K562 (cell line): ENCODE results near the gene HOPX. TPM values are rescaled to one million over a fixed set of nuclear protein-coding genes. Genes with fewer than 3 reads are reported as not detected.

Experiments
- ATAC-seq: fragments of 200-7000 bp; cut with Tn5 transposase; 3 replicates; pipeline ENCODE4 v1.9.1; 2020; ENCODE audit warnings: moderate library complexity
- Bru-seq: library from RNA; stranded (reverse); fragments of 400-500 nt; gene quantifications from one replicate; lab custom pipeline; 2021; lab: Mats Ljungman, UMichigan
- BruChase-seq, 2 experiments: library from RNA; stranded (reverse); fragments of 400-500 nt; gene quantifications; one replicate each; lab custom pipeline; 2021; lab: Mats Ljungman, UMichigan
- BruUV-seq: library from RNA; stranded (reverse); fragments of 400-500 nt; replicated peaks from 2 replicates; lab custom pipeline; 2021; lab: Mats Ljungman, UMichigan
- CTCF ChIA-PET: fragments of 300-600 bp; formaldehyde crosslinking; extraction: SDS; loops from one replicate; lab custom pipeline; 2021; ENCODE audit warnings: low intra/inter-chr PET ratio; lab: Yijun Ruan, JAX
- POLR2A ChIA-PET: fragments of 300-600, 350-650 bp; sonication (Branson Sonifier 250); formaldehyde crosslinking; extraction: SDS; loops from one replicate; lab custom pipeline; 2021; ENCODE audit warnings: antibody characterized with exemption, inconsistent platforms; lab: Yijun Ruan, JAX
- DNase-seq, 4 experiments: peaks; one replicate each; pipeline versions ENCODE4 v3.0.0 to v3.0.0-alpha.2; 2011 to 2018; ENCODE audit warnings: low spot score in 3 of 4, mixed read lengths in 3 of 4; ENCODE audit errors: extremely low read depth in 1 of 4
- FAIRE-seq: peaks from 2 replicates; lab custom pipeline; 2011; peaks lifted over from hg19 to GRCh38; lab: Jason Lieb, UNC
- H2AFZ ChIP-seq: 2 replicates; pipeline ENCODE4 v1.6.0; 2011; ENCODE audit warnings: low read depth, low read length, control low read depth, inconsistent platforms
- H3K27ac ChIP-seq: fragments of 200-600 bp; 3 replicates; pipeline ENCODE4 v1.8.0; 2011; ENCODE audit warnings: low read depth, mild to moderate bottlenecking, control low read depth, inconsistent platforms, low read length, moderate library complexity, mixed read lengths; ENCODE audit errors: extremely low read depth
- H3K27me3 ChIP-seq, 2 experiments: fragments of 300-600 bp in 1 of 2; 2 replicates in 1 of 2; 3 replicates in 1 of 2; pipeline versions ENCODE4 v1.6.0 to v1.8.0; 2011; ENCODE audit warnings: inconsistent platforms in 2 of 2, low read length in 2 of 2, mild to moderate bottlenecking in 1 of 2, mixed read lengths in 1 of 2, moderate library complexity in 1 of 2; ENCODE audit not compliant: control insufficient read depth in 2 of 2, insufficient read depth in 2 of 2
- H3K36me3 ChIP-seq: fragments of 300-600 bp; 3 replicates; pipeline ENCODE4 v1.8.0; 2011; ENCODE audit warnings: mild to moderate bottlenecking, low read length, inconsistent platforms; ENCODE audit not compliant: control insufficient read depth, insufficient read depth
- H3K4me1 ChIP-seq, 2 experiments: fragments of 200-600 bp in 1 of 2; replicated peaks in 1 of 2; 2 replicates in 1 of 2; 3 replicates in 1 of 2; pipeline versions ENCODE4 v1.5.1 to v1.8.0; 2011; ENCODE audit warnings: inconsistent platforms in 2 of 2, low read length in 2 of 2, mild to moderate bottlenecking in 1 of 2, mixed read lengths in 1 of 2, moderate library complexity in 1 of 2; ENCODE audit not compliant: control insufficient read depth in 2 of 2, insufficient read depth in 2 of 2
- H3K4me2 ChIP-seq: 2 replicates; pipeline ENCODE4 v1.6.1; 2011; ENCODE audit warnings: low read length, control low read depth, inconsistent platforms, mixed read lengths; ENCODE audit not compliant: insufficient read depth
- H3K4me3 ChIP-seq: fragments of 200-600 bp; sonication (generic), shearing (Covaris generic); 2 replicates; pipeline ENCODE4 v1.5.1; 2016; ENCODE audit warnings: control low read depth, inconsistent platforms
- H3K79me2 ChIP-seq: fragments of 200-600 bp; 3 replicates; pipeline ENCODE4 v1.8.0; 2011; ENCODE audit warnings: low read length, inconsistent platforms; ENCODE audit not compliant: control insufficient read depth, insufficient read depth
- H3K9ac ChIP-seq, 2 experiments: 2 replicates each; pipeline versions ENCODE4 v1.6.0 to v1.6.1; 2011; ENCODE audit warnings: low read depth in 2 of 2, low read length in 2 of 2, control low read depth in 1 of 2, inconsistent platforms in 1 of 2, mild to moderate bottlenecking in 1 of 2, mixed read lengths in 1 of 2; ENCODE audit not compliant: insufficient read depth in 1 of 2
- H3K9me1 ChIP-seq: one replicate; pipeline ENCODE4 v1.6.0; 2011; ENCODE audit warnings: inconsistent platforms, mild to moderate bottlenecking, low read length, moderate library complexity; ENCODE audit not compliant: control insufficient read depth, insufficient read depth
- H3K9me3 ChIP-seq: replicated peaks from 2 replicates; pipeline ENCODE4 v1.5.1; 2011; ENCODE audit warnings: low read depth, low read length, inconsistent platforms; ENCODE audit not compliant: control insufficient read depth, insufficient read depth
- H4K20me1 ChIP-seq: replicated peaks from 2 replicates; pipeline ENCODE4 v1.6.1; 2011; ENCODE audit warnings: low read length, inconsistent platforms, mixed read lengths; ENCODE audit not compliant: control insufficient read depth, insufficient read depth
- BACH1 ChIP-seq: fragments of 200-800 bp; sonication (Bioruptor generic); IDR thresholded peaks from 2 replicates; pipeline ENCODE4 v1.6.1; 2016; ENCODE audit warnings: missing genetic modification characterization, missing compliant biosample characterization
- L3MBTL2 ChIP-seq: fragments of 450-650 bp; IDR thresholded peaks from 2 replicates; pipeline ENCODE4 v1.6.1; 2016; ENCODE audit warnings: mild to moderate bottlenecking, moderate library complexity
- SMARCC2 ChIP-seq: fragments of 450-650 bp; IDR thresholded peaks from 2 replicates; pipeline ENCODE4 v1.6.1; 2017; ENCODE audit warnings: antibody characterized with exemption, moderate library complexity, mild to moderate bottlenecking, low read depth
- XRCC4 ChIP-seq: IDR thresholded peaks from one replicate; pipeline ENCODE4 v1.6.1; 2011; ENCODE audit not compliant: insufficient read depth, insufficient read length; ENCODE audit errors: extremely low read depth
- ZBTB7A ChIP-seq: IDR thresholded peaks from 2 replicates; pipeline ENCODE4 v1.6.1; 2011; ENCODE audit warnings: low read depth, mild to moderate bottlenecking, low read length, moderate library complexity, borderline replicate concordance; ENCODE audit not compliant: control insufficient read depth
- ZNF133 ChIP-seq: fragments of 250-450 bp; sonication (Bioruptor Pico); IDR thresholded peaks from 2 replicates; pipeline ENCODE4 v1.4.0; 2020; ENCODE audit warnings: mild to moderate bottlenecking
- ZNF445 ChIP-seq: fragments of 250-450 bp; sonication (Bioruptor Pico); IDR thresholded peaks from 2 replicates; pipeline ENCODE4 v1.4.0; 2020; ENCODE audit warnings: low read depth, mild to moderate bottlenecking, moderate library complexity
- ZNF780A ChIP-seq: fragments of 250-450 bp; sonication (Bioruptor Pico); IDR thresholded peaks from 2 replicates; pipeline ENCODE4 v1.5.0; 2021; ENCODE audit warnings: mild to moderate bottlenecking
- WGBS: fragments of 100-300 bp; shearing (Covaris generic); methylation state at CpG from one replicate; pipeline ENCODE4 v1.1.6; 2016; ENCODE audit warnings: low coverage, mixed read lengths; ENCODE audit not compliant: insufficient coverage; ENCODE audit errors: missing lambda C conversion rate; 5-methylcytosine and 5-hydroxymethylcytosine counted together
- in situ Hi-C: fragments of 300-500 bp; cut with MboI; formaldehyde crosslinking; loops from 4 replicates; pipeline ENCODE4 v1.15.0; 2018; ENCODE audit warnings: inconsistent platforms, mixed read lengths
- intact Hi-C: fragments of 100-400 bp; cut with micrococcal nuclease; formaldehyde crosslinking; loops from 2 replicates; pipeline ENCODE4 v1.14.2; 2022
- long read RNA-seq, 3 experiments: library from polyadenylated mRNA in 2 of 3; library from RNA in 1 of 3; unstranded in 2 of 3; stranded (forward) in 1 of 3; transcript quantifications; one replicate each; pipeline ENCODE4 v2.0.0, GENCODE V29; 2019 to 2022
- polyA minus RNA-seq, 3 experiments: library from RNA; depleted of rRNA, polyadenylated mRNA; stranded (reverse); fragments of >200 nt; gene quantifications; 2 replicates each; pipeline ENCODE4 v1.2.3, GENCODE V29; 2011
- polyA plus RNA-seq, 8 experiments: library from polyadenylated mRNA; depleted of rRNA in 4 of 8; stranded (reverse) in 5 of 8; unstranded in 3 of 8; fragments of >200 nt; fragmentation: Nextera tagmentation in 2 of 8; fragmentation: Illumina TruSeq in 1 of 8; extraction: Ambion mirVana in 2 of 8; extraction: Trizol in 1 of 8; gene quantifications; 2 replicates each; pipeline versions ENCODE4 v1.2.1 to v1.2.3, GENCODE V29; 2011 to 2014; ENCODE audit warnings: inconsistent platforms in 1 of 8, missing spikeins in 1 of 8
- total RNA-seq, 7 experiments: library from RNA; depleted of rRNA in 6 of 7; stranded (reverse); fragments of >200 nt in 6 of 7; fragmentation: Illumina TruSeq in 2 of 7; extraction: Trizol in 2 of 7; gene quantifications; 2 replicates each; pipeline versions ENCODE4 v1.2.1 to v1.2.3, GENCODE V29; 2011 to 2021; ENCODE audit warnings: low replicate concordance in 1 of 7
- TF ChIP-seq, protein P1 (sequence below), 2 experiments: fragments of 450-650 bp in 1 of 2; sonication (generic) in 1 of 2; formaldehyde crosslinking; conservative IDR thresholded peaks; 2 replicates each; pipeline versions ENCODE4 v1.4.0 to v1.8.1; 2020 to 2022; ENCODE audit warnings: mild to moderate bottlenecking in 1 of 2, missing genetic modification reagents in 1 of 2
- TF ChIP-seq, protein P2 (sequence below): fragments of 450-650 bp; IDR thresholded peaks from 2 replicates; pipeline ENCODE4 v1.6.1; 2016; ENCODE audit warnings: mild to moderate bottlenecking
- TF ChIP-seq, protein P3 (sequence below): fragments of 250-450 bp; sonication (Bioruptor Pico); IDR thresholded peaks from 2 replicates; pipeline ENCODE4 v1.9.0; 2021; ENCODE audit warnings: mild to moderate bottlenecking

Gene HOPX, protein sequence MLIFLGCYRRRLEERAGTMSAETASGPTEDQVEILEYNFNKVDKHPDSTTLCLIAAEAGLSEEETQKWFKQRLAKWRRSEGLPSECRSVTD
- not detected in 2 replicates for total RNA-seq (2011; cell fraction: chromatin; rRNA removed; ENCODE audit: low replicate concordance)
- total RNA-seq (2011; cell fraction: nucleolus; rRNA removed): not detected in 2 replicates
- total RNA-seq (2011; cell fraction: nucleoplasm; rRNA removed): not detected in 2 replicates
- total RNA-seq (2014; rRNA removed) (not detected in 2 replicates), total RNA-seq (2014; rRNA removed; fragmentation: Illumina TruSeq; extraction: Trizol) (not detected in 2 replicates), total RNA-seq (2015; rRNA removed; fragmentation: Illumina TruSeq; extraction: Trizol) (not detected in 2 replicates), total RNA-seq (2021) (0.24 and 0.27 TPM in 2 replicates), polyA plus RNA-seq (2011; rRNA removed) (not detected in 2 replicates), polyA plus RNA-seq (2014; fragmentation: Illumina TruSeq; extraction: Trizol) (not detected in 2 replicates), polyA plus RNA-seq (2014; fragmentation: Nextera tagmentation; extraction: Ambion mirVana) (not detected), polyA plus RNA-seq (2014; rRNA removed) (not detected in 2 replicates), polyA minus RNA-seq (2011; rRNA and poly(A)+ RNA removed) (not detected in 2 replicates), Bru-seq, nascent RNA (not detected), BruChase-seq, experiment 1, labeled RNA remaining after a 2-hour chase (not detected), BruChase-seq, experiment 2, labeled RNA remaining after a 6-hour chase (not detected)
- polyA plus RNA-seq (2011; cell fraction: cytosol; rRNA removed): not detected in 2 replicates
- polyA plus RNA-seq (2011; cell fraction: nucleus; rRNA removed): not detected in 2 replicates
- not detected in 2 replicates for polyA plus RNA-seq (2012)
- not detected in 2 replicates for polyA minus RNA-seq (2011; cell fraction: cytosol; rRNA and poly(A)+ RNA removed)
- not detected in 2 replicates for polyA minus RNA-seq (2011; cell fraction: nucleus; rRNA and poly(A)+ RNA removed)
- long read RNA-seq, experiment 1: 0 reads
- long read RNA-seq, experiment 2: 0 reads
- long read RNA-seq, experiment 3: 0 reads

DNA sequence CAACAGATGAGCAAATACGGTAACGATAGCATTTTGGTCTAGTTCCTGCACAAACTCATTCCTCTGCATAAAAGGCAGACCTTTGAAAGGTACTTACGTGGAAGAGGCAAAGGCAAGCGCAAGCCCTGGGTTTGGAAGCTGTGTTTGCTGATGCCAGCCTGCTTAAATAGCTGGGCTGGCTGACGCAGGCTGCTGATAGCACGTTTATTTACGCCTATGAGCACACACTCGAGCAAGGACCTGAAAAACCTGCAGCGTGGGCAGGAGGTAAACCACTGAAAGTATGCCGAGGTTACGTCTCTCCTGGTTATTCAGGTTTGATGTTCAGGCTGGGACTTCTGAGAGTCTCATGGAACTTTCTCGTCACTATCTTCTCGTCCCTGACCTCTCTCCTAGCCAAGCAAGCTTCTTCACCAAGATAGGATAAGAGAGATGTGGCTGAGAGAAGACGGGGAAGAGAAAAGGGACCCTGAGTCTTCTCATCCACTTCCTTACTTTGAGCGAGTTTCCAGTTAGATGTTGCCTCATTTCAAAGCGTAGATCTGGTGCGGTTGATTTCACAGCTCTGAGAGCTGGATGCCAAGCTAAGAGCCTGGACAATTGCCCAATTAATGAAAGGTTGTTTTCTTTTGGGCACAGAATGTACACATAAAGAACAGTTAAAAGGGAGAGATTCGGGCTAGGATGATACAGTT is at the start of gene HOPX:
HOPX (minus strand) TSS at position 139 of the 695 bp plus-strand sequence. CDS start 23,480 bp downstream, outside the sequence.
- CTCF ChIA-PET: no interaction called here
- no peak within 1 kb of the TSS for H3K9ac ChIP-seq
- under 1% methylated on average over 18 of the region's 18 CpGs for WGBS
- no peaks in the 10 kb centered on the region for H3K4me1 ChIP-seq
- no peaks in the 10 kb centered on the region for H3K9me3 ChIP-seq
- no peak within 1 kb of the TSS for H2AFZ ChIP-seq
- no peak within 1 kb of the TSS for H3K27ac ChIP-seq
- in situ Hi-C loops (no loop called here), intact Hi-C loops (no loop called here)
- no peak within 1 kb of the TSS for H3K4me3 ChIP-seq
- no peaks in the 10 kb centered on the region; the same call in 1 of the 2 replicates for H4K20me1 ChIP-seq
- DNase-seq: no peak
- no peak for ATAC-seq
- H3K9me1 ChIP-seq: no peaks in the 10 kb centered on the region
- H3K79me2 ChIP-seq: no peaks in the 10 kb centered on the region
- no peak for FAIRE-seq
- POLR2A ChIA-PET: interaction anchor here (1.2 kb wide), 1 partner anchor 407 kb away, joined by 3 read pairs; no protein-coding TSS in a partner anchor
- H3K27me3 ChIP-seq: peaks cover 4 to 6% of the 10 kb centered on the region in 2 experiments; a peak in 4 of 5 replicates
- TF ChIP-seq, protein P1, sequence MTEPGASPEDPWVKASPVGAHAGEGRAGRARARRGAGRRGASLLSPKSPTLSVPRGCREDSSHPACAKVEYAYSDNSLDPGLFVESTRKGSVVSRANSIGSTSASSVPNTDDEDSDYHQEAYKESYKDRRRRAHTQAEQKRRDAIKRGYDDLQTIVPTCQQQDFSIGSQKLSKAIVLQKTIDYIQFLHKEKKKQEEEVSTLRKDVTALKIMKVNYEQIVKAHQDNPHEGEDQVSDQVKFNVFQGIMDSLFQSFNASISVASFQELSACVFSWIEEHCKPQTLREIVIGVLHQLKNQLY (CRISPR knock-in tag; conservative IDR thresholded peaks at IDR 0.05): no peak
- no peak for TF ChIP-seq ZNF133
- TF ChIP-seq, protein P2, sequence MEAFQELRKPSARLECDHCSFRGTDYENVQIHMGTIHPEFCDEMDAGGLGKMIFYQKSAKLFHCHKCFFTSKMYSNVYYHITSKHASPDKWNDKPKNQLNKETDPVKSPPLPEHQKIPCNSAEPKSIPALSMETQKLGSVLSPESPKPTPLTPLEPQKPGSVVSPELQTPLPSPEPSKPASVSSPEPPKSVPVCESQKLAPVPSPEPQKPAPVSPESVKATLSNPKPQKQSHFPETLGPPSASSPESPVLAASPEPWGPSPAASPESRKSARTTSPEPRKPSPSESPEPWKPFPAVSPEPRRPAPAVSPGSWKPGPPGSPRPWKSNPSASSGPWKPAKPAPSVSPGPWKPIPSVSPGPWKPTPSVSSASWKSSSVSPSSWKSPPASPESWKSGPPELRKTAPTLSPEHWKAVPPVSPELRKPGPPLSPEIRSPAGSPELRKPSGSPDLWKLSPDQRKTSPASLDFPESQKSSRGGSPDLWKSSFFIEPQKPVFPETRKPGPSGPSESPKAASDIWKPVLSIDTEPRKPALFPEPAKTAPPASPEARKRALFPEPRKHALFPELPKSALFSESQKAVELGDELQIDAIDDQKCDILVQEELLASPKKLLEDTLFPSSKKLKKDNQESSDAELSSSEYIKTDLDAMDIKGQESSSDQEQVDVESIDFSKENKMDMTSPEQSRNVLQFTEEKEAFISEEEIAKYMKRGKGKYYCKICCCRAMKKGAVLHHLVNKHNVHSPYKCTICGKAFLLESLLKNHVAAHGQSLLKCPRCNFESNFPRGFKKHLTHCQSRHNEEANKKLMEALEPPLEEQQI: no peak
- TF ChIP-seq, protein P3, sequence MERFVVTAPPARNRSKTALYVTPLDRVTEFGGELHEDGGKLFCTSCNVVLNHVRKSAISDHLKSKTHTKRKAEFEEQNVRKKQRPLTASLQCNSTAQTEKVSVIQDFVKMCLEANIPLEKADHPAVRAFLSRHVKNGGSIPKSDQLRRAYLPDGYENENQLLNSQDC: no peak
- TF ChIP-seq ZNF780A (CRISPR knock-in tag): no peak
- TF ChIP-seq XRCC4: no peak
- TF ChIP-seq BACH1 (tag): no peak
- no peak for TF ChIP-seq ZNF445 (CRISPR knock-in tag)
- TF ChIP-seq ZBTB7A: no peak
- no peak for TF ChIP-seq SMARCC2
- TF ChIP-seq L3MBTL2: no peak
- no TSS peak for BruUV-seq
- H3K4me2 ChIP-seq: no peak within 1 kb of the TSS
- H3K36me3 ChIP-seq: no peaks in the 10 kb centered on the region
